ENCODE data around the gene EID2. TPM values are rescaled to one million over a fixed set of nuclear protein-coding genes. Genes with fewer than 3 reads are reported as not detected.

Gene EID2
- total and polyA plus RNA-seq, 2 of the 13 experiments (the other 11 are each of a cell fraction or from before 2014, with no cell fraction given) = 3.7 to 14.1 TPM

DNA sequence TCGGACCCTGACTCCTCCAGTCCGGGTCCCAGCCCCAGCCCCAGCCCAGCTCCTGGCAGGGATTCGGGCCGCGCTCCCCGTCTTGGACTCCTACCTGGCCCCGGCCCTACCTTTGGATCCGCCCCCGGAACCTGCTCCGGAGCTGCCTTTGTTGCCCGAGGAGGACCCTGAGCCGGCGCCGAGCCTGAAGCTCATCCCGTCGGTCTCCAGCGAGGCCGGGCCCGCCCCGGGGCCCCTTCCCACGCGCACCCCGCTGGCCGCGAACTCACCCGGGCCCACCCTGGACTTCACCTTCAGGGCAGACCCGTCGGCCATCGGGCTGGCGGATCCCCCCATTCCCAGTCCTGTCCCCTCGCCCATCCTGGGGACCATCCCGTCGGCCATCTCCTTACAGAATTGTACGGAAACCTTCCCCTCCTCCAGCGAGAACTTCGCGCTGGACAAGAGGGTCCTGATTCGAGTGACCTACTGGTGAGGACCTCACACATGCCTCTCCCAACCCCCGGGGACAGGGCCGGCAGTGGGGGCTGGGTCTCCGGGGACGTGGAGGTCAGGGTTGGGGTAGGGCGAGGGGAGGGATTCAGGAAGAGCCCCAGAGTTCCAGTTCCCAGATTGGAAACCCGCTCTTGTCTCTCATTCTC is 24.3 kb downstream of the EID2 start (continued):
- TF ChIP-seq, protein P1, sequence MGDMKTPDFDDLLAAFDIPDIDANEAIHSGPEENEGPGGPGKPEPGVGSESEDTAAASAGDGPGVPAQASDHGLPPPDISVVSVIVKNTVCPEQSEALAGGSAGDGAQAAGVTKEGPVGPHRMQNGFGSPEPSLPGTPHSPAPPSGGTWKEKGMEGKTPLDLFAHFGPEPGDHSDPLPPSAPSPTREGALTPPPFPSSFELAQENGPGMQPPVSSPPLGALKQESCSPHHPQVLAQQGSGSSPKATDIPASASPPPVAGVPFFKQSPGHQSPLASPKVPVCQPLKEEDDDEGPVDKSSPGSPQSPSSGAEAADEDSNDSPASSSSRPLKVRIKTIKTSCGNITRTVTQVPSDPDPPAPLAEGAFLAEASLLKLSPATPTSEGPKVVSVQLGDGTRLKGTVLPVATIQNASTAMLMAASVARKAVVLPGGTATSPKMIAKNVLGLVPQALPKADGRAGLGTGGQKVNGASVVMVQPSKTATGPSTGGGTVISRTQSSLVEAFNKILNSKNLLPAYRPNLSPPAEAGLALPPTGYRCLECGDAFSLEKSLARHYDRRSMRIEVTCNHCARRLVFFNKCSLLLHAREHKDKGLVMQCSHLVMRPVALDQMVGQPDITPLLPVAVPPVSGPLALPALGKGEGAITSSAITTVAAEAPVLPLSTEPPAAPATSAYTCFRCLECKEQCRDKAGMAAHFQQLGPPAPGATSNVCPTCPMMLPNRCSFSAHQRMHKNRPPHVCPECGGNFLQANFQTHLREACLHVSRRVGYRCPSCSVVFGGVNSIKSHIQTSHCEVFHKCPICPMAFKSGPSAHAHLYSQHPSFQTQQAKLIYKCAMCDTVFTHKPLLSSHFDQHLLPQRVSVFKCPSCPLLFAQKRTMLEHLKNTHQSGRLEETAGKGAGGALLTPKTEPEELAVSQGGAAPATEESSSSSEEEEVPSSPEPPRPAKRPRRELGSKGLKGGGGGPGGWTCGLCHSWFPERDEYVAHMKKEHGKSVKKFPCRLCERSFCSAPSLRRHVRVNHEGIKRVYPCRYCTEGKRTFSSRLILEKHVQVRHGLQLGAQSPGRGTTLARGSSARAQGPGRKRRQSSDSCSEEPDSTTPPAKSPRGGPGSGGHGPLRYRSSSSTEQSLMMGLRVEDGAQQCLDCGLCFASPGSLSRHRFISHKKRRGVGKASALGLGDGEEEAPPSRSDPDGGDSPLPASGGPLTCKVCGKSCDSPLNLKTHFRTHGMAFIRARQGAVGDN (CRISPR knock-in tag; IDR thresholded peaks at IDR 0.05) = peak; percentile 27; the same call in 1 of the 2 replicates
- no peak for TF ChIP-seq NRL (CRISPR knock-in tag; IDR thresholded peaks at IDR 0.05; ENCODE audit: borderline replicate concordance)
- 0 out of 2 replicates have a peak, but pooled peaks have one; percentile 4 for TF ChIP-seq SALL1 (CRISPR knock-in tag; IDR thresholded peaks at IDR 0.05)
- TF ChIP-seq SETDB1 (CRISPR knock-in tag; IDR thresholded peaks at IDR 0.05; ENCODE audit: borderline replicate concordance) = no peak
- TF ChIP-seq SMAD9 (CRISPR knock-in tag; IDR thresholded peaks at IDR 0.05) = no peak
- no peak for TF ChIP-seq ZNF207 (IDR thresholded peaks at IDR 0.05; ENCODE audit: borderline replicate concordance)
- no peak for TF ChIP-seq PITX1 (CRISPR knock-in tag; IDR thresholded peaks at IDR 0.05)
- TF ChIP-seq SP5 (CRISPR knock-in tag; IDR thresholded peaks at IDR 0.05; ENCODE audit: borderline replicate concordance, low read depth) = no peak
- TF ChIP-seq, protein P2, sequence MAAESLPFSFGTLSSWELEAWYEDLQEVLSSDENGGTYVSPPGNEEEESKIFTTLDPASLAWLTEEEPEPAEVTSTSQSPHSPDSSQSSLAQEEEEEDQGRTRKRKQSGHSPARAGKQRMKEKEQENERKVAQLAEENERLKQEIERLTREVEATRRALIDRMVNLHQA (CRISPR knock-in tag; IDR thresholded peaks at IDR 0.05) = no peak
- no peak for TF ChIP-seq IKZF4 (CRISPR knock-in tag; IDR thresholded peaks at IDR 0.05; ENCODE audit: borderline replicate concordance, low read depth, not compliant biosample characterization)
- TF ChIP-seq, protein P3, sequence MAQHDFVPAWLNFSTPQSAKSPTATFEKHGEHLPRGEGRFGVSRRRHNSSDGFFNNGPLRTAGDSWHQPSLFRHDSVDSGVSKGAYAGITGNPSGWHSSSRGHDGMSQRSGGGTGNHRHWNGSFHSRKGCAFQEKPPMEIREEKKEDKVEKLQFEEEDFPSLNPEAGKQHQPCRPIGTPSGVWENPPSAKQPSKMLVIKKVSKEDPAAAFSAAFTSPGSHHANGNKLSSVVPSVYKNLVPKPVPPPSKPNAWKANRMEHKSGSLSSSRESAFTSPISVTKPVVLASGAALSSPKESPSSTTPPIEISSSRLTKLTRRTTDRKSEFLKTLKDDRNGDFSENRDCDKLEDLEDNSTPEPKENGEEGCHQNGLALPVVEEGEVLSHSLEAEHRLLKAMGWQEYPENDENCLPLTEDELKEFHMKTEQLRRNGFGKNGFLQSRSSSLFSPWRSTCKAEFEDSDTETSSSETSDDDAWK (CRISPR knock-in tag; IDR thresholded peaks at IDR 0.05) = no peak
- no peak for TF ChIP-seq ZC3H13 (CRISPR knock-in tag; IDR thresholded peaks at IDR 0.05)
- no peak for TF ChIP-seq ARNT (IDR thresholded peaks at IDR 0.05)
- TF ChIP-seq, protein P4, sequence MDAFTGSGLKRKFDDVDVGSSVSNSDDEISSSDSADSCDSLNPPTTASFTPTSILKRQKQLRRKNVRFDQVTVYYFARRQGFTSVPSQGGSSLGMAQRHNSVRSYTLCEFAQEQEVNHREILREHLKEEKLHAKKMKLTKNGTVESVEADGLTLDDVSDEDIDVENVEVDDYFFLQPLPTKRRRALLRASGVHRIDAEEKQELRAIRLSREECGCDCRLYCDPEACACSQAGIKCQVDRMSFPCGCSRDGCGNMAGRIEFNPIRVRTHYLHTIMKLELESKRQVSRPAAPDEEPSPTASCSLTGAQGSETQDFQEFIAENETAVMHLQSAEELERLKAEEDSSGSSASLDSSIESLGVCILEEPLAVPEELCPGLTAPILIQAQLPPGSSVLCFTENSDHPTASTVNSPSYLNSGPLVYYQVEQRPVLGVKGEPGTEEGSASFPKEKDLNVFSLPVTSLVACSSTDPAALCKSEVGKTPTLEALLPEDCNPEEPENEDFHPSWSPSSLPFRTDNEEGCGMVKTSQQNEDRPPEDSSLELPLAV (CRISPR knock-in tag; conservative IDR thresholded peaks at IDR 0.05; ENCODE audit: low read depth) = no peak
- TF ChIP-seq, protein P5, sequence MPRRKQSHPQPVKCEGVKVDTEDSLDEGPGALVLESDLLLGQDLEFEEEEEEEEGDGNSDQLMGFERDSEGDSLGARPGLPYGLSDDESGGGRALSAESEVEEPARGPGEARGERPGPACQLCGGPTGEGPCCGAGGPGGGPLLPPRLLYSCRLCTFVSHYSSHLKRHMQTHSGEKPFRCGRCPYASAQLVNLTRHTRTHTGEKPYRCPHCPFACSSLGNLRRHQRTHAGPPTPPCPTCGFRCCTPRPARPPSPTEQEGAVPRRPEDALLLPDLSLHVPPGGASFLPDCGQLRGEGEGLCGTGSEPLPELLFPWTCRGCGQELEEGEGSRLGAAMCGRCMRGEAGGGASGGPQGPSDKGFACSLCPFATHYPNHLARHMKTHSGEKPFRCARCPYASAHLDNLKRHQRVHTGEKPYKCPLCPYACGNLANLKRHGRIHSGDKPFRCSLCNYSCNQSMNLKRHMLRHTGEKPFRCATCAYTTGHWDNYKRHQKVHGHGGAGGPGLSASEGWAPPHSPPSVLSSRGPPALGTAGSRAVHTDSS (CRISPR knock-in tag; conservative IDR thresholded peaks at IDR 0.05) = no peak
- TF ChIP-seq, protein P6, sequence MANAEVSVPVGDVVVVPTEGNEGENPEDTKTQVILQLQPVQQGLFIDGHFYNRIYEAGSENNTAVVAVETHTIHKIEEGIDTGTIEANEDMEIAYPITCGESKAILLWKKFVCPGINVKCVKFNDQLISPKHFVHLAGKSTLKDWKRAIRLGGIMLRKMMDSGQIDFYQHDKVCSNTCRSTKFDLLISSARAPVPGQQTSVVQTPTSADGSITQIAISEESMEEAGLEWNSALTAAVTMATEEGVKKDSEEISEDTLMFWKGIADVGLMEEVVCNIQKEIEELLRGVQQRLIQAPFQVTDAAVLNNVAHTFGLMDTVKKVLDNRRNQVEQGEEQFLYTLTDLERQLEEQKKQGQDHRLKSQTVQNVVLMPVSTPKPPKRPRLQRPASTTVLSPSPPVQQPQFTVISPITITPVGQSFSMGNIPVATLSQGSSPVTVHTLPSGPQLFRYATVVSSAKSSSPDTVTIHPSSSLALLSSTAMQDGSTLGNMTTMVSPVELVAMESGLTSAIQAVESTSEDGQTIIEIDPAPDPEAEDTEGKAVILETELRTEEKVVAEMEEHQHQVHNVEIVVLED (CRISPR knock-in tag; IDR thresholded peaks at IDR 0.05; ENCODE audit: borderline replicate concordance) = no peak
- peak; percentile 50; the same call in 1 of the 2 replicates for TF ChIP-seq CAMTA2 (CRISPR knock-in tag; IDR thresholded peaks at IDR 0.05; ENCODE audit: borderline replicate concordance)
- TF ChIP-seq ARHGAP35 (CRISPR knock-in tag; IDR thresholded peaks at IDR 0.05; ENCODE audit: borderline replicate concordance) = no peak

Measured in HepG2 (cell line).